GM12878 (cell line): ENCODE results near the gene HTR6. TPM values are rescaled to one million over a fixed set of nuclear protein-coding genes. Genes with fewer than 3 reads are reported as not detected.

Experiments used
- ATAC-seq: fragments of 200-7000 bp; cut with Tn5 transposase; 3 replicates; pipeline ENCODE4 v1.9.1; 2020; ENCODE audit warnings: mild to moderate bottlenecking, moderate library complexity
- BruUV-seq: library from RNA; stranded (reverse); fragments of 400-500 nt; replicated peaks from 2 replicates; lab custom pipeline; 2021; lab: Mats Ljungman, UMichigan
- CTCF ChIA-PET: fragments of 300-600 bp; sonication (Branson Sonifier 250); formaldehyde crosslinking; extraction: SDS; loops from one replicate; lab custom pipeline; 2021; ENCODE audit warnings: inconsistent platforms; lab: Yijun Ruan, JAX
- POLR2A ChIA-PET: fragments of 350-600 bp; formaldehyde crosslinking; extraction: SDS; loops from one replicate; lab custom pipeline; 2021; ENCODE audit warnings: inconsistent platforms; lab: Charles Lee
- RAD21 ChIA-PET: fragments of 300-600 bp; sonication (Branson Sonifier 250); formaldehyde crosslinking; loops from one replicate; lab custom pipeline; 2023; ENCODE audit warnings: antibody characterized with exemption; ENCODE audit not compliant: unreplicated experiment; lab: Charles Lee
- SMC1A ChIA-PET: fragments of 300-600 bp; sonication (Branson Sonifier 250); formaldehyde crosslinking; loops from one replicate; lab custom pipeline; 2023; ENCODE audit not compliant: unreplicated experiment, uncharacterized antibody; lab: Charles Lee
- DNase-seq: peaks from one replicate; pipeline ENCODE4 v3.0.0-alpha.2; 2011; ENCODE audit warnings: low read depth, low spot score
- FAIRE-seq: peaks from 3 replicates; lab custom pipeline; 2011; peaks lifted over from hg19 to GRCh38; lab: Jason Lieb, UNC
- H2AFZ ChIP-seq: 2 replicates; pipeline ENCODE4 v1.6.0; 2011; ENCODE audit warnings: low read depth, low read length, control low read depth; ENCODE audit not compliant: control insufficient read depth
- H3K27ac ChIP-seq: 2 replicates; pipeline ENCODE4 v1.5.1; 2011; ENCODE audit warnings: control low read depth; ENCODE audit not compliant: control insufficient read depth, insufficient read depth
- H3K27me3 ChIP-seq, 2 experiments: replicated peaks in 1 of 2; 2 replicates each; pipeline versions ENCODE4 v1.6.0 to v1.6.1; 2011; ENCODE audit warnings: low read length in 1 of 2; ENCODE audit not compliant: control insufficient read depth in 2 of 2, insufficient read depth in 2 of 2
- H3K36me3 ChIP-seq, 2 experiments: 2 replicates each; pipeline ENCODE4 v1.5.1; 2011; ENCODE audit warnings: low read length in 1 of 2; ENCODE audit not compliant: control insufficient read depth in 2 of 2, insufficient read depth in 2 of 2
- H3K4me1 ChIP-seq: 2 replicates; pipeline ENCODE4 v1.6.1; 2011; ENCODE audit warnings: mild to moderate bottlenecking, low read length, moderate library complexity, mixed read lengths; ENCODE audit not compliant: control insufficient read depth, insufficient read depth
- H3K4me2 ChIP-seq: 2 replicates; pipeline ENCODE4 v1.6.0; 2011; ENCODE audit warnings: control low read depth; ENCODE audit not compliant: control insufficient read depth, insufficient read depth
- H3K4me3 ChIP-seq: fragments of 200-600 bp; sonication (generic); 2 replicates; pipeline ENCODE4 v1.5.1; 2016
- H3K79me2 ChIP-seq: 2 replicates; pipeline ENCODE4 v1.6.0; 2011; ENCODE audit warnings: low read length; ENCODE audit not compliant: control insufficient read depth, insufficient read depth
- H3K9ac ChIP-seq: 2 replicates; pipeline ENCODE4 v1.8.0; 2011; ENCODE audit warnings: low read length, control low read depth, mixed read lengths; ENCODE audit not compliant: control insufficient read depth, insufficient read depth
- H3K9me3 ChIP-seq: replicated peaks from 3 replicates; pipeline ENCODE4 v1.5.1; 2011; ENCODE audit warnings: mild to moderate bottlenecking, low read length; ENCODE audit not compliant: control insufficient read depth, insufficient read depth
- H4K20me1 ChIP-seq: 2 replicates; pipeline ENCODE4 v1.6.0; 2011; ENCODE audit not compliant: control insufficient read depth, insufficient read depth
- GABPA ChIP-seq: IDR thresholded peaks from 2 replicates; pipeline ENCODE4 v1.6.1; 2014; ENCODE audit warnings: antibody characterized with exemption, low read depth, mild to moderate bottlenecking, inconsistent platforms
- RELA ChIP-seq: fragments of 450-650 bp; IDR thresholded peaks from 2 replicates; pipeline ENCODE4 v1.8.0; 2014; ENCODE audit warnings: borderline replicate concordance; ENCODE audit not compliant: partially characterized antibody
- SMC3 ChIP-seq: IDR thresholded peaks from 2 replicates; pipeline ENCODE4 v1.6.1; 2011; ENCODE audit warnings: low read length, improper control_type of control experiment, borderline replicate concordance
- ZNF24 ChIP-seq: fragments of 450-650 bp; IDR thresholded peaks from 2 replicates; pipeline ENCODE4 v1.6.1; 2017; ENCODE audit warnings: antibody characterized with exemption, mild to moderate bottlenecking
- WGBS: methylation state at CpG from one replicate; pipeline ENCODE4 v1.1.6; 2016; ENCODE audit warnings: low lambda C conversion rate; ENCODE audit not compliant: insufficient replicate concordance, insufficient coverage; ENCODE audit errors: missing lambda C conversion rate; 5-methylcytosine and 5-hydroxymethylcytosine counted together
- in situ Hi-C: fragments of 300-500 bp; cut with MboI; formaldehyde crosslinking; loops from 9 replicates; pipeline ENCODE4 v1.14.3; 2018; ENCODE audit warnings: mixed read lengths
- intact Hi-C: fragments of 100-400 bp; cut with micrococcal nuclease; formaldehyde crosslinking; loops from one replicate; pipeline ENCODE4 v1.14.2; 2022; ENCODE audit not compliant: unreplicated experiment
- polyA plus RNA-seq, 11 experiments: library from polyadenylated mRNA; depleted of rRNA in 4 of 11; unstranded in 6 of 11; stranded (reverse) in 5 of 11; fragments of >200 nt; fragmentation: Nextera tagmentation in 4 of 11; fragmentation: Illumina TruSeq in 1 of 11; extraction: Ambion mirVana in 4 of 11; extraction: Trizol in 1 of 11; gene quantifications; 1 replicate in 1 of 11; 2 replicates in 10 of 11; pipeline versions ENCODE4 v1.2.1 to v1.2.3, GENCODE V29; 2011 to 2016; ENCODE audit warnings: inconsistent platforms in 2 of 11, missing spikeins in 2 of 11, low read depth in 1 of 11
- total RNA-seq, 4 experiments: library from RNA; depleted of rRNA in 3 of 4; stranded (reverse); fragments of >200 nt in 3 of 4; fragmentation: Illumina TruSeq in 1 of 4; extraction: Trizol in 1 of 4; gene quantifications; 2 replicates each; pipeline versions ENCODE4 v1.2.1 to v1.2.3, GENCODE V29; 2013 to 2021
- TF ChIP-seq, protein P1 (sequence below): fragments of 450-650 bp; formaldehyde crosslinking; IDR thresholded peaks from 2 replicates; pipeline ENCODE4 v1.4.0; 2022; ENCODE audit warnings: mild to moderate bottlenecking, moderate library complexity

HTR6 gene
- total and polyA plus RNA-seq, 10 of the 15 experiments (the other 5 are each of a cell fraction or from before 2014, with no cell fraction given), result 0.03 to 5.3 (median 1.7) TPM; not detected in 2

DNA sequence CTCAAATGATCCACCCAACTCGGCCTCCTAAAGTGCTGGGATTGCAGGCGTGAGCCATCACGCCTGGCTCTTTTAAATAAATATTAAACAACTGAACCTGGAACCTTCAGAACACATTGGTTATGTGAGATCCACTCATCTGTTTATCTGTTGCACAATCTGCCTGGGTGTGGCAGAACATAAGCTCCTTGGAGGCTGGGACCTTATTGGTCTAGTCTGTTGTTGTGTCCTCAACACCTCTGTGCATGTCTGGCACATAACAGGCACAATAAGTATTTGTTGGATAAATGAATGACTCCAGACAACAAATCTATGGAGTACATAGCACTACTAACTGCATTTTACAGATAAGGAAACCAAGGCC lies 24.7 kb upstream of the HTR6 start:
- FAIRE-seq (no peak), ATAC-seq (no peak), DNase-seq (no peak)
- Histone ChIP-seq H3K79me2 (no peaks in the 10 kb centered on the region), H4K20me1 (no peaks in the 10 kb centered on the region), H3K4me2 (no peak overlapping the region), H3K27me3 (peaks cover 2 to 6% of the 10 kb centered on the region in 2 experiments), H3K27ac (no peak overlapping the region), H3K36me3 (no peaks in the 10 kb centered on the region), H3K4me3 (no peak overlapping the region), H3K9ac (no peak overlapping the region), H2AFZ (no peak overlapping the region), H3K4me1 (peaks cover 3% of the 10 kb centered on the region; the same call in 1 of the 2 replicates), H3K9me3 (no peaks in the 10 kb centered on the region)
- no TSS peak for BruUV-seq
- RAD21 ChIA-PET, result no interaction called here
- POLR2A ChIA-PET, result no interaction called here
- in situ Hi-C loops (no loop called here), intact Hi-C loops (no loop called here)
- SMC1A ChIA-PET, result no interaction called here
- CTCF ChIA-PET, result interaction anchor here (1.2 to 2.0 kb wide), 3 partner anchors 12 to 22 kb away, joined by 3 to 6 read pairs (median 5); no protein-coding TSS in a partner anchor
- WGBS, result 14% methylated on average over 3 of the region's 3 CpGs
- TF ChIP-seq SMC3 (no peak), RELA (no peak), GABPA (no peak), ZNF24 (no peak)
- TF ChIP-seq, protein P1, sequence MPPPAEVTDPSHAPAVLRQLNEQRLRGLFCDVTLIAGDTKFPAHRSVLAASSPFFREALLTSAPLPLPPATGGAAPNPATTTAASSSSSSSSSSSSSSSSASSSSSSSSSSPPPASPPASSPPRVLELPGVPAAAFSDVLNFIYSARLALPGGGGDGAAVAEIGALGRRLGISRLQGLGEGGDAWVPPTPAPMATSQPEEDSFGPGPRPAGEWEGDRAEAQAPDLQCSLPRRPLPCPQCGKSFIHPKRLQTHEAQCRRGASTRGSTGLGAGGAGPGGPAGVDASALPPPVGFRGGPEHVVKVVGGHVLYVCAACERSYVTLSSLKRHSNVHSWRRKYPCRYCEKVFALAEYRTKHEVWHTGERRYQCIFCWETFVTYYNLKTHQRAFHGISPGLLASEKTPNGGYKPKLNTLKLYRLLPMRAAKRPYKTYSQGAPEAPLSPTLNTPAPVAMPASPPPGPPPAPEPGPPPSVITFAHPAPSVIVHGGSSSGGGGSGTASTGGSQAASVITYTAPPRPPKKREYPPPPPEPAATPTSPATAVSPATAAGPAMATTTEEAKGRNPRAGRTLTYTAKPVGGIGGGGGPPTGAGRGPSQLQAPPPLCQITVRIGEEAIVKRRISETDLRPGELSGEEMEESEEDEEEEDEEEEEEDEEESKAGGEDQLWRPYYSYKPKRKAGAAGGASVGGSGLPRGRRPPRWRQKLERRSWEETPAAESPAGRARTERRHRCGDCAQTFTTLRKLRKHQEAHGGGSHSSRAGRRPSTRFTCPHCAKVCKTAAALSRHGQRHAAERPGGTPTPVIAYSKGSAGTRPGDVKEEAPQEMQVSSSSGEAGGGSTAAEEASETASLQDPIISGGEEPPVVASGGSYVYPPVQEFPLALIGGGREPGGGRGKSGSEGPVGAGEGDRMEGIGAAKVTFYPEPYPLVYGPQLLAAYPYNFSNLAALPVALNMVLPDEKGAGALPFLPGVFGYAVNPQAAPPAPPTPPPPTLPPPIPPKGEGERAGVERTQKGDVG (CRISPR knock-in tag), result no peak
